Endometrium (tissue), 2 donors: ENCODE data around the gene ARHGEF16.

Experiments used
- FAIRE-seq: peaks from 2 replicates; lab custom pipeline; 2012; peaks lifted over from hg19 to GRCh38; lab: Jason Lieb, UNC
- donor health status: control.
- donor health status: control.

ARHGEF16 gene

DNA sequence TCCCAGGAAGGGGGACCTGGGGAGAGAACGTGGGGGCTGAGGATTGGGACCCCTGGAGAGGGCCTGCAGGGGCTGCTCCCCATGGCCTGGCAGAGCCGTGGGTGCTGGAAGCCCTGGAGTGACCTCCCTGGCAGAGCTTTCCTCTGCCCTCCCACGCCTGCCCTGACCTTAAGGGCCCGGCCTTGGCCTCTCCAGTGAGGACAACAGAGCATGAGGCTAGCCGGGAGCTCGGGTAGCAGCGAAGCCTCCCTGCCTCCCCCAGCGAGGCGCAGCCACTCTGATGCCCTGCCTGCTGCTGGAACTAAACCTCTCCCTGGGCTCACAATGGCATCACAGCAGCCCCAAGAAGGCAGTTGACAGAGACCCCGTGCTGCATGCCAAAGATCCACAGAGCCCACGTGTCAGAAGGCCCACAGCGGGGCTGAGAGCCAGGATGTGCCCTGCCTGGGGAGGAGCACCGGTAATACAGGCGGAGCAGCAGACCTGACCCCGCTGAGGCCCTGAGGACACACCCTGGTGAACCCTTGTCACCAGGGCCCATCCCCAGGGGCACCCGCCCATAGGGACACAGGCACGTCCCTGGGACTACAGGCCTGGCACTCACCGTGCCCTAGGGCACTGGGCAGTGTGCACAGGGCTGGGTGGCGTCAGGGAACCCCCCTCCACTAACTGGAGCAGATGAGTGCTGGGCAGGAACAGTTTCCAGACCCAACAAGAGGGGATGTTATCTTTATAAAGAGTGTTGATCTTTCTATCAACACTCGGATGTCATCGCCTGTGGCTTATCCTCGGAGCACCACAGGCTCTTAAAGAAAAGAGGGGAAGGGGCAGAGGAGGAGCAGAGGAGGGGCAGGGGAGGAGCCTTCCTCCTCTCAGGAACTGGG, 48.4 kb downstream of the ARHGEF16 start:
- FAIRE-seq = no peak

DNA sequence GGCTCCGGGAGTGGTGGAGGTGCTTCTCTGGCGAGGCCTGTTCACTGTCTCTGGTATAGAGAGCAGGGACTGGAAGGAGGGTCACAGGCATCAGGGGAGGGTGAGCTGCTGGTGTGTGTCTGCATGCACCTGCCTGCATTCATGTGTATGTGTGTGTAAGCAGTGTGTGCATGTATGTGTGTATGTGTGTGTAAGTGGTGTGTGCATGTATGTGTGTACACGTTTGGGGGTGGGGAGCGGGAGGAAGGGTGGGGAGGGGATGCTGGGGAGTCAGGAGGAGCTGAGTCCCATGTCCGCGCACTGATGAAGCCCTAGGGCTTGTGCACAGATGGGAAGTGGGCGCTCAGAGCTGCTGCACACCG, 49.0 kb downstream of the ARHGEF16 start:
- FAIRE-seq = no peak

DNA sequence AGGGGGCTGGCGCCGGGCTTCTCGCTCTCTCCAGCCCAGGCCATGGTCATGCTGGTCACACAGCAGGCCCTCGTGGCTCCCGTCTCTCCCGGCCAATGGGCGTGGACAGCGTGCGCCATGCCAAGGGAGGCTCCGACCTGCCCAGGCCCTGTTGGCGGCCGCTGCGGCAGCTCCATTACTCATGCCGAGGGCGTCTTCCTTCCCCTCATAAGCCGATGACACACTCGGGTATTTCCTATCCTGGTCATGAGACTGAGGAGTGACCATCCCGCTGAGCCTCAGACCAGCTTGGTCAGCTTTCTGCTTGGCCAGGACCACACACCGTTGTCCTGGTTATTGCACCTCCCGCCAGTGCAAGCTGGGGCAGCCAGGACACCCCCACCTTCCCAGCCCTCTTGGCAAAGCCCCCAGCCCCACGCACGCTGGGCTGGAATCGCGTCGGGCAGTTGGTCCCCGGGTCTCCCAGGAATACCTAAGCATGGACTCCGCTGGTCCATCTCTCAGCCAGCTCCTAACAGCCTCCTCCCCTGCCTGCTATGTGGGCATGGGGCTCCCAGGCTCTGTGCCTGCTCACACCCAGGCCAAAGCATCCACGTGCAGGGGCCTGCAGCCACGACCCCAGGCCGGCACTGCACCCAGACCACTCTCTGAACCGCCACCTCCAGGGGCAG, 49.8 kb downstream of the ARHGEF16 start:
- no peak for FAIRE-seq

DNA sequence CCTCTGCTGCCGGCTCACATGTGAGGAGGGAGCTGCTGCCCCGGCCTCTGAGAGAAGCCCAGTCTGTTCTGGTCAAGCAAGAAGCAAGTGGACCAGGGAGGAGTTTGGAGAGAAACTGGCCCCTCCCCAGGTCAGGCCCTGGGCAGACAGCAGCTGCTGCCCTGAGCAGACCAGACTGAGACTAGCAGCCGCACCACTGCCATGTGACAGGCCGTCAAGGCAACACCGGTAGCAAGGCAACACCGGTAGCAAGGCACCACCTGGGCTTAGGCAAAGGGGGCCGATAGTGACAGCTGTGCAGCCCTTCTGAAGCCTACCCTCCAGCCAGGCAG, 50.3 kb downstream of the ARHGEF16 start:
- no peak for FAIRE-seq

DNA sequence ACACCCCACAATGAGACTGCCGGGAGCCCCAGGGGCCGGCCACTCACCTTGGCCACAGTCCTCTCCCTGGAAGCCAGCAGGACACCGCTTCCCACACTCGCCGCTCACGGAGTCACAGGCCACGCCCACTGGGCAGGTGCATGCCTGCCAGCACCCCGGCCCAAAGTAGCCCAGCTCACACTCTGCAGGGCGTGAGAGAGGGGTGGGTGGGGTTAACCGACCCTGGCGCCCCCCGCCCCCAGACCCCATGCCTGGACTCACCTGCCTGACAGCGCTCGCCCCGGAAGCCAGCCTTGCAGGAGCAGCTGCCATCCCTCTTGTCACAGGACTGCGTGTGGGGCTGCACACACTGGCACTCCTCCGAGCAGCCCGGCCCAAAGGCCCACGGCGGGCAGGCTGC, 50.7 kb downstream of the ARHGEF16 start:
- FAIRE-seq = no peak

DNA sequence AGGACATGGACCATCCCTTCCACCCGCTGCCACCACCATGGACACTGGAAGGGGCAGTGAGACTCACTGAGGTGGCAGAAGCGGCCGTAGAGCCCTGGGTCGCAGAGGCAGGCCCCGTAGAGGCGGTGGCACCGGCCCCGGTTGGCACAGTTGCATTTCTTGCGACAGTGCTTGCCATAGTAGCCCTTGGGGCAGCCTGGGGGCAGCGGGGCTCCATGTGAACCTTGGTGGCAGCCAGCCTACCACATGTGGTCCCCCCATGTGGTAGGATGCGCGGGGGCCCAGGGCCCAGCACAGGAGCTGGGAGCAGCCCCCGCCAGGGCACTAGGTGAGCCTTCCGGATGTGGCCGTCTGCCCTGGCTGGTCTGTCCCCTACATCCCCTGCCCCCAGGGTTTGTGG, 51.6 kb downstream of the ARHGEF16 start:
- no peak for FAIRE-seq

DNA sequence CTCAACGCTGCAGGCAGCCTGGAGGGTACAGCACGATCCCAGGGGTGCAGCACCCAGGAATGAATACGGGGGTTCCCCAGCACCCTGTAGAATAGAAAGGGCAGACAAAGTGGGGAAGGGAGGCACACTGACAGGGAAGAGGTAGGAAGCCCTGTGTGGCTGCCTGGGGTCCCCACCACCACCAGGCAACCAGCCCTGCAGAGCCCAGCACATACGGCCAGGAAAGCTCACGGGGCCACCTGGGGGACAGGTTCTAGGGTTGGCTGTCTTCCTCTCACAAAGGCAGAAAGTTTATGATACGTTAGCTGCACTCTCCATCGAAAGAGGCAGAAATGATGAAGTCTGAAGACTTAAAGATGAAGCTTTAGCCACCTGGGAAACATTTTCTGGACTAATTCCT, 52.5 kb downstream of the ARHGEF16 start:
- no peak for FAIRE-seq

DNA sequence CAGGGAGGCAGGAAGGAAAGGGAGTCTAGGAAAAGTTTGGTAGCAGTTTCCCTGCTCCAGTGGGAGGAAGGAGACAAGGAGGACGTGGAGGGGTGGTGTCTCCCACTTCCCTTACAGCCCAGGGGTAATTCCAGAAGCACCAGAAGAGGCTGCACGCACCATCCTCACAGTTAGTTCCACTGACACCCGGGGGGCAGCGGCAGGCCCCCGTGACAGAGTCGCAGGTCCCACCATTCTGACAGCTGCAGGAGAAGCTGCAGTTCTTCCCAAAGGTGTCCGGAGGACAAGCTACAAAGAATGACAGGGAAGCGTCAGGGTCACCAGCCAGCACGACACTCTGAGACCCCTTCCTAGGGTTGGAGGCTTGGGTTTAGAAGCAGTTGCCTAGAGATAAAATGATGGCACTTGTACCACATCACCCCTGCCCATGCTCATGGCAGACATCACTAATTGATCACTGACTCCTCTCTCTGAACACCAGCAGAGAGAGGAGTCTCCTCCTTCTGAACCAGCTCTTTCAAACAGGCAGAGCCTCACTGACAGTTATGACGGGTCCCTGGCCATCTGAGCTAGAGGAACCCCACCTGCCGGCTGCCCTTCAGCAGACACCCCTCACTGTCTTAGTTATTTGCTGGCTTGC, 53.3 kb downstream of the ARHGEF16 start:
- no peak for FAIRE-seq

DNA sequence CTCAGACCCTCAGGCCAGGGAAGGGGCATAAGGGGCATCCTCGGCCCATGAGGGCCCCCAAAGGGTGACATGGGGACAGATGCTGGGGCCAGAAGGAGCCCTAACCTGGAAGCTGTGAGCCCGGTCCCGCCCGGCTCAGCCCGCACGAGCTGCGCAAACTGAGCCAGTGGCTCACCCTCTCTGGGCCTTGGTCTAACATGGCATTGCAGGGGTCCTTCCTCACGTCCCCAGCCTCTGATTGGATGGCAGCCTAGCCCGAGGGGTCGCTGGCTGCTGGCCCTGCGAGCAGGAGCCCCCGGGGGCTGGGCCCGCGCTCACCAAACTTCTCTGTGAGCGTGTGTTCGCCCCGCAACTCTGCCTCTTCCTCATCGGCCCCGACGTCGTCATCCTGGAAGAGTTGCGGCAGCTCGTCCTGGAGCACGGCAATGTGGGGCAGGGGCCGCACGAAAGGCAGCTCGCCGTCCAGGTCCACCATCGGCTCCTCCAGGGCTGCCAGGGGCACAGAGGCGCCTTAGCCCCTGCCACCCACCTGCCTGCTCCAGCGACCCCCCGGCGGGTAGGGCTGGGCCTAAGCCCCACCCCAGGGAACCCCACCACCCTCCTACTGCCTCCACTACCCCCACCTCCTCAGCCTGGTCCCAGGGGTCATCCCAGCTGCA, 54.4 kb downstream of the ARHGEF16 start:
- no peak for FAIRE-seq

DNA sequence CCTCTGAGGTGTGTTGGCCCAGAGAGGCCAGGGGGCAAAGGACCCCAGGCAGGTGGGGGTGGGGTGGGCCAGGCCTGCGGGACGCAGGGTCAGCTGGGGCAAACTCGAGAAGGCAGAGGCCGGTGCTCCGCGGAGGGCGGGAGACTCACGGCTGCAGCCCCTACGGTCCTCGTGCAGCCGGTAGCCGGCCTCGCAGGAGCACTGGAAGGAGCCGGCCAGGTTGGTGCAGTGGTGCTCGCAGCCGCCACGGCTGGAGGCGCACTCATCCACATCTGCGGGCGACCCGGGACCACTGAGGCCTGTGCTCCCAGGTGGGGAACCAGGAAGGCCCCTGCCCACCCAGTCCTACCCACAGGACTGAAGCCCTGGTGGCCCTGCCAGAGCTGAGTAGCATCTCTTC, 55.3 kb downstream of the ARHGEF16 start:
- no peak for FAIRE-seq

DNA sequence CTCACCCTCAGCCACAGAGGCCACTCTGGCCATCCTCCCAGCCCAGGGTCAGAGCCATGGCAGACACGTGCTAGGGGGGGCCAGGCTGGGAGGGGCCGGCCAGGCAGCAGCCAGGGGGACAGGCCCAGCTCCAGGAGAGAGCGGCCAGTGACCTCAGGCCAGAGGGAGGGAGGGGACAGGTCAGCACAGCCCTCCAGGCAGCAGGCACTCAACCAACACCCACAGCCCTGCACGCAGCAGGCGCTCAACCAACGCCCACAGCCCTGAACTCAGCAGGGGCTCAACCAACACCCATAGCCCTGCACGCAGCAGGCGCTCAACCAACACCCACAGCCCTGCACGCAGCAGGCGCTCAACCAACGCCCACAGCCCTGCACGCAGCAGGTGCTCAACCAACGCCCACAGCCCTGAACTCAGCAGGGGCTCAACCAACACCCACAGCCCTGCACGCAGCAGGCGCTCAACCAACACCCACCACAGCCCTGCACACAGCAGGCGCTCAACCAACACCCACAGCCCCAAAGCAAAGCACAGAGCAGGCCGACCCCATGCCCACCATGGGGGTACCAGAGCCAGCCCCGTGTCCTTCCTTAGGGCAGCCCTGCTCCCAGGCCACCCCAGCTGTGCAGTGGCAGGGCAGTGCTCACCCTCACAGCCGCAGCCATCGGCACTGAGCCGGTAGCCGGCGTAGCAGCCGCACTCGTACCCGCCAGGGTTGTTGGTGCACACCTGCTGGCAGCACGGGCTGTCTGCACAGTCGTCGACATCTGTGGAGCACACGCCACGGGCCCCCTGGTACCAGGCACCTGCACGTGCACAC, 55.9 kb downstream of the ARHGEF16 start:
- no peak for FAIRE-seq

DNA sequence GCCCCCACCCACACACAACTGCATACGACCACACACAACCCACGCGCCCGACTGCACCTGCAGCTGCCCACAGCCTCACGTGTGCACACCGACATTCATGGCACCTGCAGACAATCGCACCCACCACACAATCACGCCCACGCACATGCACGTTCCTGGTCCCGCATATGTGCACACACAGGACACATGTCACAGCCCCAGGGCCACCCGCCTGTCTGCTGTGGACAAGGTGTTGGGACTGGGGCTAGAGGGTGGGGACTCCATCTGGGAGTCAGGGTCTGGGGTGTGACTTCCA, 56.4 kb downstream of the ARHGEF16 start:
- no peak for FAIRE-seq

DNA sequence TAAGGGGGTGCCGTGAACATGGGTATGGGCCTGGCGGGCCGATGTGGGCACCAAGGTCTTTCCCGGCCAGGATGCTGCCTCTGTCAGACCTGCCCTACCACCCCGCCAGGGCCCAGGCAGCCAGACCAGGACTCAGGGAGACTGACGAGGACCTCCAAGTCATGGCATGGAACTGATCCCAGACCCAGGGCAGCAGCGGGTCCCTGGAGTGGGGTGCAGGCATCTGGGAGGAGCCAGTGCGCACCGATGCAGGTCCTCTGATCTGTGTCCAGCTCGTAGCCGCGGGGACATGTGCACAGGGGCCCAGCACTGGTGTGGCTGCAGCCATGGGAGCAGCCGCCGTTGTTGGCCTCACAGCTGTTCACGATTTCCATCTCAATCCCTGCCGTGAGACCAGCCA, 56.8 kb downstream of the ARHGEF16 start:
- FAIRE-seq = no peak

DNA sequence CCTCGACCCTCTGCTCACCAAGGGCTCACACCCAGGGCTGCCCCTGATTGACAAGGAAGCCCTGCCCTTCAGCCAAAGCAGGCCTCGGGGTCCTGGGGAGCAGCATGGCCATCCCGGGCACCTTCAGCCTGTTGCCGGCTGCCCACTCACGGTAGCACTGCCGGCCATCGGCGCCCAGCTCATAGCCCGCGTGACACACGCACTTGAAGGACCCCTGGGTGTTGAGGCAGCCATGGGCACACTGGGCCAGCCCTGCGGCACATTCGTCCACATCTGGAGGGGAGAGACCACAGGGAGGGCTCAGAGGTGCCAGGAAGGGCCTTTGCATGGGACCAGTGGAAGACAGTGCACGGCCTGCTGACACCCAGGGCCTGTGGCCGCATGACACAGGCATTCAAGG, 57.4 kb downstream of the ARHGEF16 start:
- FAIRE-seq = no peak

DNA sequence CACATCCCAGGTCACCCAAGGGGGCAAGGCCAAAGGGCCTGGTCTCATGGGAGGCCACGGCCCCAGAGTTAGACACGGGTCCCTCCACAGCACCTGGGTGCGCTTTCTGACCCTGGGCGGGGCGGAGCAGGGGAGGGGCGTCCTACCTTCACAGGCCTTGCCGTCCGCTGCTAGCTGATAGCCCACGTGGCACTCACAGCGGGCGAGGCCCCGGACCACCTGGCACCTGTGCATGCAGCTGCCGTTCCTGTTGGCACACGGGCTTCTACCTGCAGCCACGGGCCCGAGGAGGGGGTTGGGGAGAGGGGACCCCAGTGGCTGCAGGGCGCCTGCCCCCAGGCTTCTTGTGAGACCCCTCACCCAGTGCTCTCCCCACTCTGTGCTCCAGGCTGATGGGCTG, 59.9 kb downstream of the ARHGEF16 start:
- no peak for FAIRE-seq

DNA sequence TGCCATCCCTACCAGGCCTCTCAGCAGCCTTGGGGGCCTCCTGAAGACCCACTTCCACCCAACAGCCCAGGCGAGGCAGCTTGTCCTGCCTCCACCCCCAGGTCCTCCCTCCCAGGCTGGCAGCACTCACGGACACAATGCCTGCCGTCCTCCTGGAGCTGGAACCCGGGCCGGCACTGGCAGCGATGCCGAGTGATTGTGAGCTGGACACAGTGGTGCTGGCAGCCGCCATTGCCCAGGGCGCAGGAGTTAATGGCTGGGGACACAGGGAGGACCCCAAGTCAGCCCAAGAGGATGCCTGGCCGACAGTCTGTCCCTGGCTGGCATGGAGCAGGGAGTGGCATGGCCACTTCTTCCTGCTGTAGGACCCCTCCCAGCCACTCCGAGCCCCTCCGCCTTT, 60.8 kb downstream of the ARHGEF16 start:
- no peak for FAIRE-seq

DNA sequence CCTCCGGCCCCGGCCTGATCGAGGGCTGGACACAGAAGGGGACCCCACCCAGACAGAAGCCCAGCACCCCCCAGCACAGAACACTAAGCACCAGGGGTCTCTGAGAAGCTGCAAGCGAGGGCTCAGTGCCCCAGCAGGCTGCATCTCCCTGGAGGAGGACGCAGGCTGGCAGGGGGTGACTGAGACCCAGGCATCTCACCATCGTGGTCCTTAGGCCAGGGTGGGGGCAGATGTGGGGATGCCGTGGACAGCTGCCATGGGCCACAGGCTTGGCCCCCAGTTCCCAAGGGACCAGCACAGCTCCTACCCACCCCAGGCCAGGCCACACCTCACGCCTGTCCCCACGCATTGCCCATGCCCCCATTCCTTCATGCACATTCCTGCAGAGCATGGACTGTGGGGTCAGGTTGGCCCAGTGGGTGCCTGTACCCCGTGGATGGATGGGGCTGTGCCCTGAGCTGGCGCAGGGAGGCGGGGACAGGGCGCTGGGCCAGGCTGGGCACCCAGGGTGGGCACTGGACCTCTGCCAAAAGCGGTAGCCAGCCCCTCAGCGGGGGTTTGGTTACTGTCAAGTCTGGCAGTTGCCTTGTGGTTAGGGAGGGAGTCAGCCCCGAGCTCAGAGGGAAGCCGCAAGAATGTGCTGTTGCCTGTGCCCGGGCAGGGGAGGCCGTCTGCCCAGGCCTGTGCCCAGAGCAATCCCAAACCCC, 61.5 kb downstream of the ARHGEF16 start:
- FAIRE-seq = no peak

DNA sequence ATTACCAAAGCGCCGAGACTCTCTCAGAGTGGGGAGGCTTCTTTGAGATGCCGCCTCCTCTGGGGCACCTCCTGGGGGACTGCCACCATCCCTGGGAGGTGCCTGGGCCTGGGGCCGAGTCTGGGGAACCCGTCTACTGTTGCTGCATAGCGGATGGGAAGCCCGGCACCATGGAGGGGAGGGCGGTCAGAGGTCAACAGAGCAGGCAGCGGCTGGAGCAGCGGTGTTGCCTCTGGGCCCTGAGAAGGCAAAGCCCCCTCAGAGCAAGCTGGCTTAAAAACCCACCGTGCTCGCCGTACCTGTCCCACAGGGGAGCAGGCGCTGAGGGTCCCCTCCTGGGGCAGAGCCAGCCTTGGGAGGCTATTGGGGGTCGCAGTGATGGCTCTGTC, 62.0 kb downstream of the ARHGEF16 start:
- no peak for FAIRE-seq

DNA sequence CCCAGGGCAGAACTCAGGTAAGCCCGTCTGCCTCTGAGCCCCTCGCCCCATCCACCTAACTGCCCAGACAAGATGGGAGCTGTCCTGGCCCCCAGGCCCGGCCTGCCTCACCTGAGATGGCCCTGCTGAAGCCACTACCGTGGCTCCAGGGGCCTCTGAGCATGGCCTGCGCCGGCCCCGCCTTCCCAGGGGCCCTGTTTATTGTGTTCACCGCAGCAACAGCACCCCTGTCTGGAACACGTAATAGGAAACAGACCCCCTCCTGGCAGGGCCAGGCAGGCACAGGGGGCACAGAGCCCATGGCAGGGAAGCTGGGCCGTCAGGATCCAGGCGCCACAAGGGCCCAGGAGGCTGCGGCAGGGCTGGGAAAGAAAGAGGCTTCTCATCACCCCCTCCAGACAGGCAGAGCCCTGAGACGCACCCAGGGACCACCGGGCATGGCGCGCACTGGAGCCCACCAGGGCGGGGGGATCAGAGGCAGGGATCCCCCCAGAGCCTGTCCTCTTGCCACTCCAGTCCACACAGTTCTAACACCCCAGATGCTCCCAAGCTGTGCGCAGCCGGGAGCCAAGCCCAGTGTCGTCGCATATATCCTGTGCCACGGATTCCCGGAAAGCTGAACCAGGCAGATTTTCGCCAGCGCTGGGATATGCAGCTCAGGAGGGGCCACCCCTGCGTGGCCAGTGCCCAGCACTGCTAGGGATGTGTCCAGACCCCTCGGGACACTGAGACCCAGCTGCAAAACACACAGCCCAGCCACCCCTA, 62.6 kb downstream of the ARHGEF16 start:
- FAIRE-seq = no peak

DNA sequence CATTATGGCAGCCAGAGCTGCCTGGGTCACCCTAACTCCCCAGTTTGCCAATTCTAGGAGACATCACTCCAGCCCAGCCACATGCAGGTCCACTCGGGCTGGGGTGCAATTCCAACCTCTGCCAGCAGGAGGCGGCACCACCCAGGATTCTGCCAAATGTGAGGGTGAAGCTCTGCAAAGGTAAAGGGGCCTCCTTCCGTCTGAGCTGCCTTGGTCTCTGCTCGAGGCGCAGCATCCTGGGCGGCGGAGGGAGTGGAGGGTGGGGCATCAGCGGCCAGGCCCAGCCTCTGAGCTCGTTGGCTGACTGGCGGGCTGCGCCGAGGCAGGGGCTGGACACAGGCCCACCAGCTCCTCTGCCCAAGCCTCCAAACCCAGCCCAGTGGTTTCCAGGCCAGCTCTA, 63.8 kb downstream of the ARHGEF16 start:
- FAIRE-seq = no peak

DNA sequence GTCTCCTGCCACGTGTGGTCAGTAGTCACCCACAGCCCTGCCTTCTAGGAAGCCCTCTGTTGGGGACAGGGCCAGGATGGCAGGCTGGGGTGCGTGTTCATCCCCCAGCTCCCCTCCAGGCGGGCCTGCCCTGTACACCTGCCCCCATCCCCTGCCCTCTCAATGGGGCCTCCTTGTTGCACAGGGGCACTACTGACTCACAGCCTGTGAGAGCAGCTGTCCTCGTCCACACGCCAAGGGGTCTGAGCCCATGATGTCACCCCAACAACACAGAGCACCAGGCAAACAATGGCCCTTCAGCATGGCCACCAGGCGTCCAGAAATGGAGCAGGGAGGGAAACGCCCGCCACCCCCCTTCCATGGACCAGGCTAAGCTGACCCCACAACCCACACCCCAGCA, 64.3 kb downstream of the ARHGEF16 start:
- FAIRE-seq = no peak
